ENCODE measurements around the gene LRP1B.

The LRP1B gene

DNA sequence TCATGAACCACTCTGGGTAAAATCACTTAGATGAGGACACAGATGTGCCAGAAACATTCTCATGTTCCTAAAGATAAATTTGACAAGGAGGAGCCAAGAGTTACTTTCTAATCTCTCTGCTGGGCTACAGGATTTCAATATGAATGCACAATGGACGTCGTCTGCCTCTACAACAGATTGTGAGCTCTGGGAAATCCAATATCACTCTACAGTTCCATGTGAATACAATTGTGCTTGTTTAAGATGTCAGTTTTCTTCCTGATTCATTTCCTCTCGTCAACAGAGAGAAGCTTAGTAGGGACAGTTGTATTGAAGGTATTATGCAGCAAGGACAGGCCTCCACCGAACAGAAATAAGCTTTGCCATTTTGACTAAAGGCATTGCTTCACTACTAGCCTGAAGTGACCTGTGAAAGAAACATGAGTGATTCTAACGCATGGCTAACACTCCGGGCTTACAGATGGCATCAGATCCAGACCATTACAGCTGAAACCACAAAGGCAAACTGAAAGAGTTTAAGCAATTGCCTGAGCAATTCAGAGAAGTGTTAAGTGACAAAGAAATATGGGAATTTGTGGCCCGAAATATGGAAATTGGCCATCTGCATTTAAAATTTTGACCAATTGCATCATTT is 1591.5 kb downstream of the LRP1B start:
- TF ChIP-seq, protein P1, sequence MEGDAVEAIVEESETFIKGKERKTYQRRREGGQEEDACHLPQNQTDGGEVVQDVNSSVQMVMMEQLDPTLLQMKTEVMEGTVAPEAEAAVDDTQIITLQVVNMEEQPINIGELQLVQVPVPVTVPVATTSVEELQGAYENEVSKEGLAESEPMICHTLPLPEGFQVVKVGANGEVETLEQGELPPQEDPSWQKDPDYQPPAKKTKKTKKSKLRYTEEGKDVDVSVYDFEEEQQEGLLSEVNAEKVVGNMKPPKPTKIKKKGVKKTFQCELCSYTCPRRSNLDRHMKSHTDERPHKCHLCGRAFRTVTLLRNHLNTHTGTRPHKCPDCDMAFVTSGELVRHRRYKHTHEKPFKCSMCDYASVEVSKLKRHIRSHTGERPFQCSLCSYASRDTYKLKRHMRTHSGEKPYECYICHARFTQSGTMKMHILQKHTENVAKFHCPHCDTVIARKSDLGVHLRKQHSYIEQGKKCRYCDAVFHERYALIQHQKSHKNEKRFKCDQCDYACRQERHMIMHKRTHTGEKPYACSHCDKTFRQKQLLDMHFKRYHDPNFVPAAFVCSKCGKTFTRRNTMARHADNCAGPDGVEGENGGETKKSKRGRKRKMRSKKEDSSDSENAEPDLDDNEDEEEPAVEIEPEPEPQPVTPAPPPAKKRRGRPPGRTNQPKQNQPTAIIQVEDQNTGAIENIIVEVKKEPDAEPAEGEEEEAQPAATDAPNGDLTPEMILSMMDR (IDR thresholded peaks at IDR 0.05; ENCODE audit: insufficient read depth, low read depth, low read length, missing control alignments) = no peak
- DNase-seq (ENCODE audit: low read depth) = no peak

DNA sequence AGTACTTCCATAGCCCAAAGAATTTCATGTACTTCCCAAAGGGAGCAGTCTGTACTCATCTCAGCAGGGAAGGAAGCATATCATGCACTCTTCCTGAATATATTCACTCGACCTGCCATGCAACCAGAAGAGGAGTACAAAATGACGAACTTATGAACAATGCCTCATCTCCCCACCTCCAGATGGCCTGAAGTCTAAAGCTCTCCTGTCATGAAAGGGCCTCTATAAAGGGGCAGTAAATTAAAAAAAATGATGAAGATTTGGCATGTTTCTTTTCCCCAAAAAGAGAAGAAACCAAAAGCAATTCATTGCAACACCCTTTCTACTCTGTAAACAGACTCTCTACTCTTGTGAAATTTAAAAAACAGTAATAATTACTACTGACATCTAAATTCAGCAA is 1601.1 kb downstream of the LRP1B start:
- no peak for DNase-seq (ENCODE audit: low read depth)
- H3K4me3 ChIP-seq (ENCODE audit: low read depth, low read length) = no peak overlapping the region
- TF ChIP-seq, protein P1 (IDR thresholded peaks at IDR 0.05; ENCODE audit: insufficient read depth, low read depth, low read length, missing control alignments) = no peak

More for the DNA sequence above, 1591.5 kb downstream of the LRP1B start:
- no peak overlapping the region for H3K4me3 ChIP-seq (ENCODE audit: low read depth, low read length)

DNA sequence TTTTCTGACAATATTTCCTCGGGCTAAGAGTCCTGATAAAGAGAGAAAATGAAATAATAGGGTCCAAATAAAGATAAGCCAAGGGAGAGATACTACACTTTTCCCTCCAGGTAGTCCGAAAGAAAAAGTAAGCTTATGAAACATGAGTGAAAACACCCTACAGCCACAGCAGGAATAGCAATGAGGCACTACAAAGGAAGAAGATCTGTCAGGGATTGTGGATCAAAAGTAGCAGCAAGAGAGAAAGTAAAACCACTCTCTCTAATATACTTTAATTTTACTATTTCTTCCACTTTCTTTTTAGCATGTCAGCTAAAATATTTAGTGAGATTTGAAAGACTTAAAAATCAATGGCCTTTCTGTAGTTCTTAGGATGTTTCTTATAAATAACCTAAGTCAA is 1601.8 kb downstream of the LRP1B start:
- TF ChIP-seq, protein P1 (IDR thresholded peaks at IDR 0.05; ENCODE audit: insufficient read depth, low read depth, low read length, missing control alignments) = no peak
- no peak overlapping the region for H3K4me3 ChIP-seq (ENCODE audit: low read depth, low read length)
- no peak for DNase-seq (ENCODE audit: low read depth)

DNA sequence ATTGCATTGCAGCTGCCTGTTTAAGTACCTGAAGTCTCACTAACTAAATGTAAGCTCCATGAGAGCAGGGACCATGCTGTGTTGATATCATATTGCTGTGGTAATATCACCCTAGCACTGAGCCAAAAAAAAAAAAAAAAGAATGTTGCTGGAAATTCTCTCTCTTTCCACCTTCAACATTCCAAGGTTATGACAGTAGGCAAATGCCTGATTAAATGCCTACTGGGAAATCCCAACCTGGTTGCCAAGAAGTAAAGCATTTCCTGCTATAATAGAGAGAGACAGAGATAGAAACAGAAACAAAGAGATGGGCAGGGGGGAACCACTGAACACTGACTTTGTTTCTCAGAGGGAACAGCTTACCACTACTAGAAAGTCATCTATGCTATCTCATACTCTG is 1604.2 kb downstream of the LRP1B start:
- TF ChIP-seq, protein P1 (IDR thresholded peaks at IDR 0.05; ENCODE audit: insufficient read depth, low read depth, low read length, missing control alignments) = no peak
- no peak for DNase-seq (ENCODE audit: low read depth)
- H3K4me3 ChIP-seq (ENCODE audit: low read depth, low read length) = no peak overlapping the region

DNA sequence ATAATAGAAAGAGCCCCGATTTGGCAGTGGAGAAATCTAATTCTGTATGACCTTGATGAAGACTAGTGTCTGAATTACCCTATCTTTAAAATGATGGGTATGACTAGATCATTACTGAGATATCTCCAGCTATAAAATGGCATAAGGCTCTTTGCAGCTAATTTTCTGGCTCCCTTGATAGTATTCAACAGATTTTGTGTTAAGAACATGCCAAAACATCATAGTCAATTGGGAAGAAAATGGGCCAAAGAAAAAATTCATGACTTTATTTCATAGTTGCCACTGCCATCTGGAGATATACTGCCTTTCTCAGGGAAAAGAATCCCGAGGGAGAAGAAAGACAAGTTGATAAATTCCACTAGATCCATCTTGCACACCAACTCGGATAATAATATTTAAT is 1618.7 kb downstream of the LRP1B start:
- DNase-seq (ENCODE audit: low read depth) = no peak
- H3K4me3 ChIP-seq (ENCODE audit: low read depth, low read length) = no peak overlapping the region
- TF ChIP-seq, protein P1 (IDR thresholded peaks at IDR 0.05; ENCODE audit: insufficient read depth, low read depth, low read length, missing control alignments) = no peak

DNA sequence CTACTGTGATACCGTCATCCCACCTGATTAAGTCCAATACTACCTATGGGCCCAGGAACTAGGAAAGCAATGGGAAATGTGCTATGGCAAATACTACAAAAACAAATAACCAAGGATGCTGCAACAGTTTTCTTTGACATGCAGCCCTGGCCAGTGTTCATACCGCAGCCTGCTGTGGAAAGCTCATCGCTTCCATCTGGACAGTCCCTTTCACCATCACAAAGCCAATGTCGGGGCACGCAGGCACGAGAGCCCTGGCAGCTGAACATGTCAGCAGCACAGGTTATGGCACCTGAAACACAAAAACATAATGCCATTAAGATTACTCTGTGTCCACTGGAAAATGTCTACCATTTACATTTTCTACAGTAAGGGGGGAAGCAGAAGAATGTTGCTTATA is 1621.1 kb downstream of the LRP1B start:
- no peak overlapping the region for H3K4me3 ChIP-seq (ENCODE audit: low read depth, low read length)
- no peak for DNase-seq (ENCODE audit: low read depth)
- TF ChIP-seq, protein P1 (IDR thresholded peaks at IDR 0.05; ENCODE audit: insufficient read depth, low read depth, low read length, missing control alignments) = no peak

DNA sequence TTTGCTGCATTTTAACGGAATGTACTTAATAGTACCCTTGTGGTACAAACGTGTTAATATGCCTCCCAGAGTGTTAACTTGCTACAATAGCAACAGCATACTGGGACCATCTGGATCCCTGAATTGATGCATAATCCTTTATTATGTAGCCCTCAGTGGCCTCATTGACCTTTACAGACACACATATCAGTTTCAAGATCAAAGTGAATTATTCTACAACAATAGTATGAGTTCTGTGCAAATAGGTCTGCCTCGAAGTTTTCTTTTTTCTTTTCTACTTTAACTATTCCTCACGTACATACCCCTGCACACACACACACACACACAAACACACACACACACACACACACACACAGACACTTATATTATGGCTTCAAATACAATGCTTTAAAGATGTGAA is 1622.1 kb downstream of the LRP1B start:
- no peak overlapping the region for H3K4me3 ChIP-seq (ENCODE audit: low read depth, low read length)
- TF ChIP-seq, protein P1 (IDR thresholded peaks at IDR 0.05; ENCODE audit: insufficient read depth, low read depth, low read length, missing control alignments) = no peak
- DNase-seq (ENCODE audit: low read depth) = no peak
